ENCODE measurements around the gene ACTN4.

GRCh38 chr19:38714354-38714778 lies 66.9 kb downstream of the ACTN4 start:
- TF ChIP-seq POLR2AphosphoS5 (IDR thresholded peaks at IDR 0.05; ENCODE audit: borderline replicate concordance, low read depth, low read length) (no peak), EZH2 (IDR thresholded peaks at IDR 0.05) (no peak)

Data from SK-N-MC (cell line).